ENCODE data around the gene MRPL36.

The MRPL36 gene

DNA sequence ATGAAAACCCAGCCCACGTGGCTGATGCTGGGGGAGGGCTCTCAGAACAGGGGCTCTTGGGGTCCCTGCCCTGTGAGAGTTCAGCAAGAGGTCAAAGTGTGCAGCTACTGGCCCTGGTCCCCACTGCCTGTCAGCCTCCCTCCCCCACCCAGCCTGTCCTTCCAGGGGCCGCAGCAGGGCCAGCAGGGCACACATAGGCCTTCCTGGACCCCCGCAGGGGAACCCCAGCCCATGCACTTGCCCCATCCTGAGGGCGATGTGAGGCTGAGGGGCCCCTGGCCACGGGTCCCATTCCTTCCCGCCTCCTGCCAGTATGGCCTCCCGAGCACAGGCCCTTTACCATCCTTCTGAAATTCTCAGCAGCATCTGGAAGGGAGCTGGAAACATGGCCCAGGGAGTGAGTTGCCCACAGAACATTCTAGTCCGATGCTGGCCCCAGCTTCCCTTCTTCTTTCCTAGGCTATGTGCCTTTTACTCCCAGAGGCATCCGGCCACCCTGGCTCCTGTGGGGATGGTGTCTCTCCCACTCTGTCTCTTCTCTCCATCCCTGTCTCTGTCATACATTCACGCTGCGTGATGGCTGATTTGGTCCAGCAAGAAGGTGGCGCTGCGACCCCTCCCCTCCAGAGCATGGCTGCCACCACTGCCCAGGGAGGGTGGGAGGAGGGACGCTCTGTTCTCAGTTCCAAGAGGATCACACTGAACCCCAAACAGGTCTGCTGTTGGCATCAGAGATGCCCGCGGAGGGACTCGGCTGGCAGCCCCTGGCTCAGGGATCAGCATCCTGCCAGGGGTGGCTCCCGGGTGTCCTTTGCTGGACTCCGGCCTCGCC, 19.6 kb downstream of the MRPL36 start:
- no peak for DNase-seq

DNA sequence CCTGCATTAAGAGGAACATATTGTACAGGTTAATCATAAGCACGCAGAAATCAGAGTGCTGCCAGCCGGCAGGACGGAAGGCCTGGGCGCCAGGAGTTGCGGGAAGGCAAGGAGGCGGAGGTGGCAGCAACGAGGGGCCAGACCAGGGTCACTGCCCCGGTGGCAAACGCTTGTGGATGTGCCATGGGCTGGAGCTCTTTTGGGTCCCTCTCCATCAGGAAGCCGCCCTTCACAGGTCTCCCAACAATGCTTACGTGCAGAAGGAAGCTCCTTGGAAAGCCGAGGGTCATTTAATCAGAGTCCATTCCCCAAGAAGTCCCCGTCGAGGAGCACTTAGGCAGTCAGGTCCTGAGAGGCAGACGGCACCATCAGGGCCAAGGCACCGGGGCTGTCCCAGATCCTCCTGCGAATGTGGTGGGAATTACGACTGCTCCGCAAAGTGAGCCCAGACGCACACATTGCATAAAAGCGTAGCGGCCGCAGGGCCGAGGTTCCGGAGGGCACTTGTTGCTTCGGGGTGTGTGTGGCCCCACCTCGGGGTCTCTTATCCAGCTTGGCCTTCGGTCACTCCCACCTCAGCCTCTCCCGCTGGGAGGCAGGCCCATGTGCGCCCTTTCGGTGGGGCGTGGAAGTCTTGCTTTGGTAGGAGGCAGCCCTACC, 20.5 kb downstream of the MRPL36 start:
- no peak for DNase-seq

DNA sequence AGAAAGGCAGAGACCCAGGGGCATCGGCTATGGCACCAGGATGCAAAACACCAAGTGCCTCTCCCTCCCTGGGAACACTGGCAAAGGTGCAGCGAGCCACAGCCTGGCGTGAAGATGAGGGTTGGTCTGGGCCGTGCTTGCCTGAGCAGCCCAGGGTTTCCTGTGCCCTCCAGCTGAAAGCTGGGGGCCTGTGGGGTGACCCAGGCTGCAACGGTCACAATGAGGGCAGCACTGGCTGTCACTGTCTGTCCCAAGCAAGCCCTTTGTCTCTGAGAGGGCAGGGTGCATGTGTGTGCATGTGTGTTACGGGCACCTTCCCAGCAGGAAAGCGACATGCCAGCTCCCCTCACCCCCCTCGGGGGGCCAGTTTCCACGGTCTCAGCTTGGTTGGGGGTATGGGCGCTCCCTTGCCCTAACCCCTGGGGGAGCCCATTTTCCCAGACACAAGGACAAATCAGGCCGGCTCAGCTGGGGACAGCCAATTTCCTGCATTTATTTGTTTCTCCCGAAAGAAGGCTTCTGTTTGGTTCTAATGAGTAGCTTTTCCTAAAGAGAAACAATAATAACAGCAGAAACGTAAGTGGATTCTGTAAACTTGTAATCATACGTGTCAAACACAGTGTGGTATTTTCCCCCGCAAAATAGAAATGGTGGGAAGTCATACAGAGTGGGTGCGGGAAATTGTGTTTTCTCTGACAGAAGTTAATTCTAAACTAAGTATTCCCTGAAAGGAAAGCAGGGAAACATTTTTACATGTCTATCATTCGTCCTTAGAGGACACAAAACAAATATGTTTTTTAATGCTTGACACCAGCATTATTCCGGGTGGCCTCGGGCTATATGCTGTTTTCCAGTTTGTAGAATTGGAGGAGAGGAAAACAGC, 21.3 kb downstream of the MRPL36 start:
- no peak for DNase-seq

DNA sequence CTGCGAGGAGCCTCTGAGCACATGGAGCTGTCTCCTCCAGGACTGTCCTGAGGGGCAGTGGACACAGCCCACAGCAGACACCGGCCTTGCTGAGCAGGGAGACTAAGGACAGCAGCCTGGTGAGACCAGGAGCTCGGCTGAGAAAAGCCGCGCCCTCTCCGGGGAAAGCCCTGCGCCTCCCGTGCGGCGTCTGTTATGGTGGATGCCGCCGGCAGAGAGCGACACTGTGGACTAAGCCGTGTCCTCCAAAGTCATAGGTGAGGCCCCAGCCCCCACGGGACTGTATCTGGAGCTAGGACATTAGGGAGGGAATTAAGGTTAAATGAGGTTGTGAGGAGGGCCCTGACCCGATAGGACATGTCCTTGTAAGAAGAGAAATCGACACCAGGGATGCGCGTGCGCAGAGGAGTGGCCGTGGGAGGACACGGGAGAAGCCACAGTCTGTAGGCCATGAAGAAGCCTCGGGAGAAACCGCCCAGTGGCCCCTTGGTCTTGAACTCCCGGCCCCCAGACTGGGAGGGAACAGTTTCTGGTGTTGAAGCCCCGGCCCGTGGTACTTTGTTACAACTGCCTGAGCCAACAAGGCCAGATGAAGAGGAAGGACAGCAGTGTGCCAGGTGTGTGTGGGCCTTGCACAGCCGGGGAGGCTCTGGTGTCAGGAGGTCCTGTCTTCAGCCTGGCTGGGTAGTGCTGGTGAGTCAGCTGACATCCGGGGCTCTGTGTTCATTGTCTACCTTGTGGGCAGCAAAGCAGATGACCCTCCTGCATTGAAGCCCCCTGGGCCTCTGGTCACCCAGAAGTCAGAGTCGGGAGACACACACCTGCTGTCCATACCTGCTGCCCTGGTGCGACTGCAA, 22.1 kb downstream of the MRPL36 start:
- DNase-seq = no peak

DNA sequence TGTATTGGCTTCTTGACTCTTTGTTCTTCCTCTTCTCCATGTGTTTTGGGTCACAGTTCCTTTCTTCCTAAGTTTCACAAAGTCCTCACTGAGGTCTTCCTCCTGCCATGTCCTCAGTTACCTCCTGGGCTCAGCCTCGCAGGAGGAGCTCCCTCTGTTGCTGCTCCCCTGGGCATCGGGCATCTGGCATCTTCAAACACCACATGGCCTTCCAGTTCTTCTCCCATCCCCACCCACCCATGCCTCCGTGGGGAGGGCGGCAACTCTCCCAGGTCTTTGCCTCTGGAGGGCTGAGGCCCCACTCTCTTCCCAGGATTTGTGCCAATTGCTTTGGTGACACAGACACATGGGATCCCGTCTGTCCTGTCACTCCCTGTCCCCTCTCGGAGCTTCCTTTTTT, 22.8 kb downstream of the MRPL36 start:
- no peak for DNase-seq

DNA sequence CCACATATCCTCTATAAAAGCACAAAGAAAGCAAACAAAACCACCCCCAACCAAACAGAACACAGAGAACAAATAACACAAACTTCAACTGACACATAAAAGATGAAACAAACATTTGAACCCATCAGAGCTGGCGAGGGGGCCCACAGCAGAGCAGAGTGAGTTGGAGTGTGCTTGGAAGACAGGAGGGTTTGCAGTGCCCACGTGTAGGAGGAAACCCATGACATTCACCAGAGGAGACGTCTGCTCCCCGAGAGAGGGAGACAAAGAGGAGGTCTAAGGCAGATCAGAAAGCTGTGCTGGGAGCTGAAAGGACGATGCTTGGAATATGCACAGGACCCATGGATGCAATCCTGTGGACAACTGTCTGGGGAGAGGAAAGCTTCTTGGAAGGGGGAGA, 27.0 kb downstream of the MRPL36 start:
- DNase-seq = no peak

DNA sequence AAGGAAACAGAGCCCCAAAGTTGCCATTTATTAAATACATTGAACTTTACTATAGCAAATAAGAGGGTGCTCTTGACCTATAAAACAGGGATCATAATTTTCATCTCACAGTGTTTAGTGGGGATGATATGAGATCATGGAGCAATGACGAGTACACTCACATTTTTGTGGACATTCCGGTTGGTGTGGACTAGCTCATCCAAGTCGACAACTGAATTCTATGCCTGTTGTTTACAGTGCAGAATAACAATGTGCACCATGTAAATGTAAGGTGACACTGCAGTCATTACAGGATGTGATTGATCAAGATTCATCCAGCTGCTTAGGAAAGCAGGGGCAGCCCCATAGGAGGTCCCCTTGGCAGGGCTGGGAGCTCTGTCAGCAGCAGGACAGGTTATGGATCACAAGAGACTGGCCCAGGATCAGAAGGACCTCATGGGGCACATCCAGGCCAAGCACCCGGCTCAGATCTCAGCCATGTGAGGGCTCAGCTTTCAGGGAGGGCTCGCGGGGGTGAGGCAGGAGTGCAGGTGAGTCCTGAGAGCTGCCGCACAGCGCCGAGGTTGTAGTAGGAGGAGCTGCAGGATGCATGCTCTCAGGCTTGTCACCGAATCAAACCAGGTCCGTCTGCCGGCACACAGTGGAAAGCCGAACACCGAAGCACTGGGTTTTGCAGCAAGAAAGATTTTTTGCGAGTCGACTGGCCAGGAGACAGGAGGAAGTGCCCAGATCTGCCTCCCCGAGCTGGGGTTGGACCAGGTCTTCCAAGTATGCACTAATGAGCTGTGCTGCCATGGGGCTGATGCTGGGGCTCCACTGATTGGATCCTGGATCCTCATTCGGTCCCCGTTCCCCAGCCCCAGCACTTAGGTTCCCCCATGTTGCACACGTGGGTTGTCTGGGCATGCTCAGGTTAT, 28.2 kb downstream of the MRPL36 start:
- no peak for DNase-seq

DNA sequence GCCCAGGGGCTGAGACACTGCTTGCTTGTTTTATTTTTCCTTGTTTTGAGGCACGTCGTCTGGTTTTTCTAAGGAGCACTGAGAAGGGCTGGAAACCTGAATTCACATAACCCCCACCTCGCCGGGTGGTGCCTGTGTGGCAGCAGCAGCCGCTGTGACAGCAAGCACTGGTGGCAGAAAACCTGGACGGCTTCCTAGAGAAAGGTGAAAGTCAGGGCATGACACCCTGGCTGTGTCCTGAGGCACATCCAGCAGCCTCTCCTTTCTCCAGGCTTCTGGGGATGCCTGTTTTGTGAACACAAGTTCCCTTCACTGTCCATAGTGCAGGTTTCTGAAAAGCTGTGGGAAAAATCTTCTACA, 29.2 kb downstream of the MRPL36 start:
- no peak for DNase-seq

DNA sequence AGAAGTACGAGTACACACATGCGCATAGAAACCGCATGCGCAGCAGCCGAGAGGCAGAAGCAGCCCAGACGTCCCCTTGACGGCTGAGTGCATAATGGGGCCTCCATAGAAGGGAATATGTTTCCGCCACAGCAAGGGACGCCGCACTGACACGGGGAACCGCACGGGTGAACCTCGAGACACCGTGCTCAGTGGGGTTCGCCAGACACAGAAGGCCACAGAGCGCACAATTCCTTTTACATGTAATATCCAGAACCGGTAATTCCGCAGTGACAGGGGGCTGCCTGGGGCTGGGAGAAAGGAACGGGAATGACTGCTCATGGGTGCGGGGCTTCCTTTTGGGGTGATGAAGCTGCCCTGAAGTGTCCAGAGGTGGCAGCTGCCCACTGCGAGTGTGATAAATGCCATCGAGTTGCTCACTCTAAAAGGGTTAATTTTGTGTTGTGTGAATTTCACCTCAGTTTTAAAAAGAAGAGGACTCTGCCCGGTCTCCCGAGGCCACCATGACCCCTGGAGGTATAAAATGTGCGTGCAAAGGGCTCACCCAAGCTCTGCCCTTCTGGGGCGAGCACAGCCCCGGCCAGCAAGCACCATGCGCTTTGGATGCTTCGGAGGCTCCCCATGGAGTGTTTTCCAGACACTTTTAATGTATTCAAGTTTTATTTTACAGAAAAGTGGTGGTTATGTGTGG, 29.7 kb downstream of the MRPL36 start:
- no peak for DNase-seq

DNA sequence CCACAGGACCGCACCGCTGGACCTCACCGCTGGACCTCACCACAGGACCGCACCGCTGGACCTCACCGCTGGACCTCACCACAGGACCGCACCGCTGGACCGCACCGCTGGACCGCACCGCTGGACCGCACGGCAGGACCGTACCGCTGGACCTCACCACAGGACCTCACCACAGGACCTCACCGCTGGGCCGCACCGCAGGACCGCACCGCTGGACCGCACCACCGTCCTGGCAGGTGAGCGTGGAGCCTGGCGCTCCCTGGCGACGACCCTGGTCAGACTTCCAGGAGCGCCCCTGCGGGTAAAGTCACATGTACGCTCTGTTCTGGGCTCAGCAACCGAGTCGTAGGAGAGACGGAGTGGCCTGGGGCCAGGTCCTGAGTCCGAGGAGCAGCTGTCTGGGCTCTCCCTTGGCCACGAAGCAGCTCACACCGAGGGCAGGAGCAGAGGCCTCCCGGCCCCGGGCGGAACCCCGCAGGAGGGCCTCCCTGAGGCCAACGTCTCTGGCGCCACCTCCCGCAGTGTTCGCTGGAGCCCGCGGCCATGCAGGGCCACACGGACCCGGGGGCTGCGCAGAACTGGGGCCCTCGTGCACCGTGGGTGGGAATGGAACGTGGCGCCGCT, 30.5 kb downstream of the MRPL36 start:
- no peak for DNase-seq

DNA sequence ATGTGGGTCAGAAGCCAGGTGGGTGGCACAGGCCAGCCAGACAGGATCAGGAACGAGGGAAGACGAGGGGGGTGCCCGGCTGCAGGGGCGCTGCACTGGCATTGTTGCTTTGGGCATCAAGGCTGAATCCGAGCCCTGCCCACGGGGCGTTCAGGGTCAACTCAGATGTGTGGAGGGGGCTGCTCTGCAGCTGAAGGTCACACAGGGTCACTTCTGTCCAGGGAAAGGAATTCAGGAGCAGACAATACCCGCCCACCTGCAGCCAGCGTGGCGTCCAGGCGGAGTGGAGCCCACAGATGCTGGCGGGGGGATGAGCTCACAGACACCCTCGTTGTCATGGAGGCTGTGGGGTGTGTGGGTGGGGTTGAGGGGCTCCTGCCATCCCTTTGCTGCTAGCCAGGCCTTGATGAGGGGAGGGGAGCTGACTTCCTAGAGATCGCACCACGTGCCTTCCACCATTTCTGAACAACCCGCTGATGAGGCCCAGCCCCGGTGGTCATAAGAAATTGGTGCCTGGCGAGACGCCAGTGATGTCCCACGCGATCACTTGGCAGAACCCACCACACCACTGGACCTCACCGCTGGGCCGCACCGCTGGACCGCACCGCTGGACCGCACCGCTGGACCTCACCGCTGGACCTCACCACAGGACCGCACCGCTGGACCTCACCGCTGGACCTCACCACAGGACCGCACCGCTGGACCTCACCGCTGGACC, 31.2 kb downstream of the MRPL36 start:
- no peak for DNase-seq

DNA sequence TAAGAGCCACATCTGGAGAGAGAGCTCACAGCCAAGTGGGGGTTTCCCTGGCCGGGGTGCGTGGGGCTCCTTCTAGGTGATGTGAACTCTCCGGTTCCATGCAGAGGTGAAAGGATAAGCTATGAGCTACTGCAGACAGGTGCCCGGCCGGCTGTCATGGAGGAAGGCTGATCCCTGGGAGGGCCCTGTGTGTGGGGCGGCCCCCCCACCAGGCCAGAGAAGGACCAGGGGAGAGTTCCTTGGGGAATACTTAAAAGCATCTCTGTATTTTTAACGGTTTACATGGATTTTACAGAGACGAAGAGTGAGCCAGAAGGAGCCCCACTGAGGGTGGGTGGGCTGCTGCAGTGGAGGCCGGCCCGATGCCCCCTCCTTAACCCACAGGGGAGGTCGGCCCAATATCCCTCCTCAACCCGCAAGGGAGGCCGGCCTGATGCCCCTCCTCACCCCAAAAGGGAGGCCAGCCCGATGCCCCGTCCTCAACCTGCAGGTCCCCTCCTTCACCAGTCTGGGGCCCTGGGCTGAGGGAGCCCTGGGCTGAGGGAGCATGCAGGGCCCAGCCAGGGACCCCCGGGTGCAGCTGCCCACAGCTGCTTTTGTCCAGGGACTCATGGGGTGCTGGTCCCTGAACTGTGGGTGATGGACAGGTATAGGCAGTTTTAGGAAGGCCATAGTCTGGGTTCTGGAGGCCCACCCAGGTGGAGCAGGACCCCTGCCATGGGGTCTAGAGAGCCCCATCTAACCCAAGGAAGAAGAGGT, 31.9 kb downstream of the MRPL36 start:
- DNase-seq = no peak

DNA sequence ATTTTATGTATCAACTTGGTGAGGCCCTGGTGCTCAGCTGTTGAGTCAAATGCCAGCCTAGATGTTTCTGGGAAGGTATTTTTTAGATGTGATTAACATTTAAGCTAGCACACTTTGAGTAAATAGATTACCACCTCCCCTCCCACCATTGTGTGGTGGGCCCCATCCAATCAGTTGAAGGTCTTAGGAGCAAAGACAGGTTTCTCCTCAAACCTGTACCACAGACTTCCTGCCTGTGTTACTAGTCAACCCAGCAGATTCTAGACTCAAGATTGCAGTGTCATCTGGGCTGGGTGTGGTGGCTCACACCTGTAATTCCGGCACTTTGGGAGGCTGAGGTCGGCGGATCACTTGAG, 33.8 kb downstream of the MRPL36 start:
- DNase-seq = no peak

DNA sequence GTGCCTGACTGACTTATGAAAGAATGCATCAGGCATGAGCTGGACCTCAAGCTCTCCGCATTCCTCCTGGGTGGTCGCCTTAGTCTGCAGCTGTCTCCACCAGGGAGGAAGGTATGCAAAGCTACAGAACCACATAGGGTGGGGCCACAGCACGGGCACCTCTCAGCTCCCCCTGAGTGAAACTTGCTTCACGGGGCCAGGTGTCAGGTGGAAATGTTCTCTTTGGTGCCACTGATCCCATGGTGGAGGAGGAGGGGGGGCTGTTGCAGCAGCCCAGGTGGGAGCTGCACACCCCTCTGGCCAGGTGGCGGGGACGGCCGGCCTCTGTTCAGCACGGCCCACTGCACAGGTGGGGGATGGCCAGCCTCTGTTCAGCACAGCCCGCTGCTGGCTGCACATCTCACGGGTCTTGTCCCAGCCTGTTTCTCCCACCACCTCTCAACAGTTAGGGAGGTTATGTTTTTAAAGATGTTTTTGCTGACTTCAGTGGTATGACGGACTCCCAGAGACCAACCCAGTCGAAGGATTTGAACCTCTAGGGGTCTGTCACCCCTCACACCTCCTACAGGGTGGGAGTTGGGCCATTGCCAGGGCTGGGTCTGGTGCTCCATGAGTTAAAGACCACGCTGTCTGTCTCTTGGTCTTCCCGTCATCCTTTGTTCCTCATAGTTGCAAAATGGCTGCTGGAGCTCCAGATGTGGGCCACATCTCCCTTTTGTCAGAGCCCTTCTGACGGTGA, 34.3 kb downstream of the MRPL36 start:
- DNase-seq = no peak

DNA sequence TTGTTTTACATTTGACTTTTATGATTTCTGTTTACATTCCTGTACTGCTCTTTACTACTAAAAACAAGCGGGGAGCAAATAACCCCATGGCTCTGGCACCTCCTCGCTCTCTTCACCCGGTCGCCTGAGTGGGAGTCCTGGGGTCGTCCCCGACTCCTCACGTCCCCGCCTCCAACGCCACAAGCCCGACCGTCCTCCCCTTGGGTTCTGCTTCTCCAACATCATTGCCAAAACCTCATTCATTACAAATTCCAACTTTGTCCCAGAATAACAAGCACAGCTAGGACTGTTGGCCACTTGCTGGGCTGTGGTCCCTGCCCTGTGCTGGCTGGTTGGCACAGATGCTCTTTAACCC, 35.1 kb downstream of the MRPL36 start:
- DNase-seq = no peak

DNA sequence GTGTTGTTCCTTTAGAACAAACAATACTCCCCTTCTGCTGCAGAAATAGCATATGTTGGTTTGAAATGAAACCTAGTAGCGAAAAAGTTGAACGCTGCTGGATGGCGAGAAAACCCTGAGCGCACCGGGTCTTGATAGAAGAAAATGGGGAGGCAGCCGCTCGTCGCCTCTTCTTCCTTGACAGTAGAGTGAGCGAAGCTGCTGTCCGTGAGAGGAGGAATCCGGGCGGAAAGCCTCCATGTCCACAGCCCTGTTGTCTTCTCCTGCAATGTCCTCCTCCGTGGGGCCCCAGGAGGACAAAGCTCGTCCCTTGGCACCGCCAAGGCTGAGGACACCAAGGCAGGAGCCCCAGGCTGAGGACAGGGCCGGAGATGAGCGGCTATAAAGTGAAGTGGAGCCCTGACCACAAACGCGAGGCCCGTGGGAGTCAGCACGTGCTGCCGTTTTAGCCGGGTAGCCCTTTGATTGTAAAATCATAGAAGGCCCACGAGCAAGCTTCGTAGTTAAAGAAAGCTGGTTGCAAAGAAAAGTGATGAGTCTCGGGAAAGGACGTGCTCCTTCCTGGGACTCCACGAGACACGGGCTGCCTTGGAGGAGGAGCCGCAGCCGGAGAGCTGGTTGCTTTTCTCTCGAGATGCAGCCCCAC, 35.6 kb downstream of the MRPL36 start:
- no peak for DNase-seq

DNA sequence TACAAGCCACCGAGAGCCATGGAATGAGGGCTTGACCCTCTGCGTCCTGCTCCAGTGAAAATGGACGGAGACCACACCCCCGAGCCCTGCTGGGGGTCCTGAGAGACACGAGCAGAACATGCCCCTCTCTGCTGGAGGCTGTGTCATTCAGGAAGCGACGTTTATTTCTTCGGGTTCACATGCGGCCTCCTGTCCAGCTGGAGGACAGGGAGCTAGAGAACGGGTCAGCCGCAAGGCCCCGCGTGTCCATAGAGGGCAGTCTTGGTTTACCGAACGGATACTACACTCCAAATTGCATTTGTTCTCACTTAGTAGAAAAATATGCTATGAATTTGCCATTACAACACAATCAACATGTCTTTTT, 36.1 kb downstream of the MRPL36 start:
- DNase-seq = no peak
